Astrocyte (in vitro differentiated cells and primary cell): Measurements from ENCODE around the gene ZFHX3. TPM values are rescaled to one million over a fixed set of nuclear protein-coding genes. Genes with fewer than 3 reads are reported as not detected.

Experiments used
- DNase-seq: peaks from one replicate; pipeline ENCODE4 v3.0.0-alpha.2; 2010; ENCODE audit warnings: low read depth
- FAIRE-seq: peaks from 2 replicates; lab custom pipeline; 2011; peaks lifted over from hg19 to GRCh38; lab: Jason Lieb, UNC
- H2AFZ ChIP-seq: 2 replicates; pipeline ENCODE4 v1.6.0; 2012; ENCODE audit warnings: low read depth, low read length, inconsistent platforms
- H3K27ac ChIP-seq: 2 replicates; pipeline ENCODE4 v1.5.1; 2011; ENCODE audit warnings: low read depth, low read length, inconsistent platforms
- H3K27me3 ChIP-seq: 2 replicates; pipeline ENCODE4 v1.6.0; 2011; ENCODE audit warnings: low read length, inconsistent platforms; ENCODE audit not compliant: insufficient read depth
- H3K36me3 ChIP-seq: 2 replicates; pipeline ENCODE4 v1.5.1; 2011; ENCODE audit warnings: low read length, inconsistent platforms; ENCODE audit not compliant: insufficient read depth
- H3K4me1 ChIP-seq: 2 replicates; pipeline ENCODE4 v1.5.1; 2011; ENCODE audit warnings: low read length, inconsistent platforms; ENCODE audit not compliant: insufficient read depth
- H3K4me2 ChIP-seq: 2 replicates; pipeline ENCODE4 v1.6.0; 2012; ENCODE audit warnings: low read length, inconsistent platforms
- H3K4me3 ChIP-seq: 2 replicates; pipeline ENCODE4 v1.5.1; 2011; ENCODE audit warnings: low read depth, mild to moderate bottlenecking, low read length, inconsistent platforms; ENCODE audit not compliant: insufficient read depth
- H3K79me2 ChIP-seq: 2 replicates; pipeline ENCODE4 v1.6.0; 2012; ENCODE audit warnings: mild to moderate bottlenecking, low read length, inconsistent platforms; ENCODE audit not compliant: insufficient read depth
- H3K9ac ChIP-seq: 2 replicates; pipeline ENCODE4 v1.6.0; 2012; ENCODE audit warnings: mild to moderate bottlenecking, low read length, inconsistent platforms
- H3K9me3 ChIP-seq: 2 replicates; pipeline ENCODE4 v1.5.1; 2012; ENCODE audit warnings: low read depth, mild to moderate bottlenecking, low read length, inconsistent platforms; ENCODE audit not compliant: insufficient read depth
- H4K20me1 ChIP-seq: 2 replicates; pipeline ENCODE4 v1.6.0; 2012; ENCODE audit warnings: low read length, inconsistent platforms; ENCODE audit not compliant: insufficient read depth
- H3K27ac Mint-ChIP-seq: one replicate; pipeline ENCODE4 v1.8.0; 2021; ENCODE audit warnings: mild to moderate bottlenecking, mixed read lengths; ENCODE audit not compliant: unreplicated experiment
- H3K27me3 Mint-ChIP-seq: one replicate; pipeline ENCODE4 v1.8.0; 2021; ENCODE audit warnings: low read depth, mixed read lengths; ENCODE audit not compliant: unreplicated experiment
- H3K36me3 Mint-ChIP-seq: one replicate; pipeline ENCODE4 v1.8.0; 2021; ENCODE audit warnings: low read depth, mixed read lengths; ENCODE audit not compliant: unreplicated experiment
- H3K4me1 Mint-ChIP-seq: one replicate; pipeline ENCODE4 v1.8.0; 2021; ENCODE audit warnings: low read depth, mixed read lengths; ENCODE audit not compliant: unreplicated experiment
- H3K4me3 Mint-ChIP-seq: one replicate; pipeline ENCODE4 v1.8.0; 2021; ENCODE audit warnings: mild to moderate bottlenecking, moderate library complexity, mixed read lengths; ENCODE audit not compliant: unreplicated experiment
- H3K9me3 Mint-ChIP-seq: one replicate; pipeline ENCODE4 v1.8.0; 2021; ENCODE audit warnings: mild to moderate bottlenecking, mixed read lengths; ENCODE audit not compliant: unreplicated experiment
- EZH2 ChIP-seq: IDR thresholded peaks from 2 replicates; pipeline ENCODE4 v1.6.1; 2012; ENCODE audit warnings: mild to moderate bottlenecking, low read length, inconsistent platforms; ENCODE audit not compliant: insufficient read depth
- total RNA-seq: library from RNA; stranded (reverse); gene quantifications from 2 replicates; pipeline ENCODE4 v1.2.1, GENCODE V29; 2021
- TF ChIP-seq, protein P1 (sequence below): IDR thresholded peaks from 2 replicates; pipeline ENCODE4 v1.5.1; 2011; ENCODE audit warnings: low read depth, mild to moderate bottlenecking, inconsistent platforms, low read length, moderate library complexity; ENCODE audit not compliant: insufficient read depth

Gene ZFHX3
- total RNA-seq, 1 donor from 2014 or later, result 19.7 TPM

DNA sequence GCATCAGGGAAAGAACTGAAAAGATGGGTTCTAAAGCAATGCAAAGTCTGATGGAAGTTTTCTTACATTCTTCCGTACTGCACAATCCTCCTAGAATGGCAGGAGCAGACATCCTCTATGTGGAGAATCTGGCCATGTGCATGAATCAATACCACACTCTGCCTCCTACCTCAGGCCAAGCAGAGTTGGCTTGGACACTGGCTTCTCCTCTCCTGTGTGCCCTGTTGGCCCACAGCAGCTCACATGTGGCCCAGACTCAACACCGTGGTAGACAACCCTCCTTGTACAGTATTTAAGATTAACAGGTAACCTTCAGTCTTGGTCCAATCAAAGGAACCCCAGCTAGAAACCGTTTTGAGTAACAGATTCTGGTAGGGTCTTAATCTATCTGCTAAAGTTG is 101.9 kb downstream of the ZFHX3 start:
- H3K9me3 Mint-ChIP-seq, result peaks cover 2% of the 10 kb centered on the region
- Histone ChIP-seq H4K20me1 (peaks cover 81% of the 10 kb centered on the region), H3K4me2 (no peak overlapping the region), H3K27me3 (no peaks in the 10 kb centered on the region), H3K4me3 (no peak overlapping the region), H3K79me2 (peaks cover 58% of the 10 kb centered on the region), H3K9me3 (no peaks in the 10 kb centered on the region), H3K27ac (no peak overlapping the region), H3K9ac (no peak overlapping the region), H3K36me3 (peaks cover 9% of the 10 kb centered on the region), H2AFZ (no peak overlapping the region), H3K4me1 (peaks cover 4% of the 10 kb centered on the region)
- H3K27me3 Mint-ChIP-seq, result no peaks in the 10 kb centered on the region
- peaks cover 34% of the 10 kb centered on the region for H3K36me3 Mint-ChIP-seq
- H3K27ac Mint-ChIP-seq, result no peak overlapping the region
- DNase-seq (no peak), FAIRE-seq (no peak)
- H3K4me1 Mint-ChIP-seq, result peaks cover 12% of the 10 kb centered on the region
- H3K4me3 Mint-ChIP-seq, result no peak overlapping the region
- TF ChIP-seq, protein P1, sequence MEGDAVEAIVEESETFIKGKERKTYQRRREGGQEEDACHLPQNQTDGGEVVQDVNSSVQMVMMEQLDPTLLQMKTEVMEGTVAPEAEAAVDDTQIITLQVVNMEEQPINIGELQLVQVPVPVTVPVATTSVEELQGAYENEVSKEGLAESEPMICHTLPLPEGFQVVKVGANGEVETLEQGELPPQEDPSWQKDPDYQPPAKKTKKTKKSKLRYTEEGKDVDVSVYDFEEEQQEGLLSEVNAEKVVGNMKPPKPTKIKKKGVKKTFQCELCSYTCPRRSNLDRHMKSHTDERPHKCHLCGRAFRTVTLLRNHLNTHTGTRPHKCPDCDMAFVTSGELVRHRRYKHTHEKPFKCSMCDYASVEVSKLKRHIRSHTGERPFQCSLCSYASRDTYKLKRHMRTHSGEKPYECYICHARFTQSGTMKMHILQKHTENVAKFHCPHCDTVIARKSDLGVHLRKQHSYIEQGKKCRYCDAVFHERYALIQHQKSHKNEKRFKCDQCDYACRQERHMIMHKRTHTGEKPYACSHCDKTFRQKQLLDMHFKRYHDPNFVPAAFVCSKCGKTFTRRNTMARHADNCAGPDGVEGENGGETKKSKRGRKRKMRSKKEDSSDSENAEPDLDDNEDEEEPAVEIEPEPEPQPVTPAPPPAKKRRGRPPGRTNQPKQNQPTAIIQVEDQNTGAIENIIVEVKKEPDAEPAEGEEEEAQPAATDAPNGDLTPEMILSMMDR, result no peak
- TF ChIP-seq EZH2, result no peak

- no peak for TF ChIP-seq EZH2
- TF ChIP-seq, protein P1, result no peak
- Mint-ChIP-seq H3K4me1 (peaks cover 13% of the 10 kb centered on the region), H3K27ac (no peak overlapping the region), H3K36me3 (peaks cover 34% of the 10 kb centered on the region), H3K4me3 (no peak overlapping the region), H3K27me3 (no peaks in the 10 kb centered on the region), H3K9me3 (peaks cover 2% of the 10 kb centered on the region)
- Histone ChIP-seq H4K20me1 (peaks cover 82% of the 10 kb centered on the region), H3K36me3 (peaks cover 9% of the 10 kb centered on the region), H3K9ac (no peak overlapping the region), H3K4me3 (no peak overlapping the region), H3K9me3 (no peaks in the 10 kb centered on the region), H3K4me1 (peaks cover 4% of the 10 kb centered on the region), H3K27ac (no peak overlapping the region), H3K27me3 (no peaks in the 10 kb centered on the region), H3K4me2 (no peak overlapping the region), H3K79me2 (peaks cover 60% of the 10 kb centered on the region), H2AFZ (no peak overlapping the region)
- no peak for FAIRE-seq
- DNase-seq, result no peak
Observed at GRCh38 chr16:72945611-72946010, 102.3 kb downstream of the ZFHX3 start.

GRCh38 chr16:72944757-72945485 is 103.0 kb downstream of the ZFHX3 start:
- no peak for TF ChIP-seq EZH2
- TF ChIP-seq, protein P1, result no peak
- Mint-ChIP-seq H3K4me3 (no peak overlapping the region), H3K9me3 (peaks cover 2% of the 10 kb centered on the region), H3K27me3 (no peaks in the 10 kb centered on the region), H3K36me3 (peaks cover 29% of the 10 kb centered on the region), H3K4me1 (peaks cover 14% of the 10 kb centered on the region), H3K27ac (no peak overlapping the region)
- Histone ChIP-seq H2AFZ (no peak overlapping the region), H3K79me2 (peaks cover 60% of the 10 kb centered on the region), H3K27ac (no peak overlapping the region), H3K36me3 (peaks cover 4% of the 10 kb centered on the region), H4K20me1 (peaks cover 79% of the 10 kb centered on the region), H3K4me2 (no peak overlapping the region), H3K4me3 (no peak overlapping the region), H3K27me3 (no peaks in the 10 kb centered on the region), H3K9ac (no peak overlapping the region), H3K4me1 (peaks cover 4% of the 10 kb centered on the region), H3K9me3 (no peaks in the 10 kb centered on the region)
- DNase-seq (peak; percentile 46), FAIRE-seq (no peak)
